HG03039 (cell line): ENCODE data around the gene EDARADD.
"Not testable (repeated sequence)": the region's sequence is repeated elsewhere in the genome, so short reads cannot be mapped to it uniquely, and the experiment has no call there.

Experiments used
- ATAC-seq: cut with Tn5 transposase; IDR thresholded peaks from one replicate; pipeline ENCODE4 v1.9.1; 2021; ENCODE audit warnings: mild to moderate bottlenecking, moderate library complexity; ENCODE audit not compliant: unreplicated experiment

EDARADD gene

DNA sequence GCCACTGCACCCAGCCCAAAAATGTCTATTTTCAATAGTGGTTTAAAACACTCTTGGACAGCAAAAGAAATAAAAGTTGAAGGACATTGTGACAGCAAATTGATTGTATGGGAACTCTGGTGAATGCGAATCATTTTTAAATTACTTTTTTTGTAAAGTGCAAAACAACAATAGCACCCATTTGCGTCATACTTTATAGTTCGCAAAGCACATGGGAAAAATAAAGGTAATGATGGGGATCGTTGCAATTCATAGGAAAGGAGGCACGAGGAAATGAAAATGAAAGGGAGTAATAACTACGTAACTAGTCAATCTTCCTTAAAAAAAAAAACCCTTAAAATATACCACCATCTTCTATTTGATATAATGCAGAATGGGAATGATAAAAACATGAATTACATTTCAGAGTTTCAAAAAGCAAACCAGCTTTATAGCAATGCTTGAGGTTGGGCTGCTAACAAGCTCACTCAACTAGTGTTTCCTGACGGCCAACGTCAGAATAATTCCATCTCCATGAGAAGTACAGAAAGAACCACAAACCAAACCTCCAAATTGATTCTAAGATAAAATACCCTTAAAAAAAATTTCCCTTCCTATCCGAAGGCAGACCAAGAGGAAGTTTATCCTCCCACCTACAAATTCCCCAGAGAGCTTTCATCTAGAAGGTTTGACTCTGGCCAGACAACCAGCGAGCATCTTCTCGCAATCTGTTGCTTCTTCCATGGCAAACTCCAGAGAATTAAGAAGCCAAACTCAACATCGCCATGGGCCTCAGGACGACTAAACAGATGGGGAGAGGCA, at the start of gene EDARADD:
EDARADD (plus strand) TSS at position 606 of the 801 bp plus-strand sequence; CDS start at position 765, 159 bp downstream.
- ATAC-seq: no peak

- no peak for ATAC-seq
Observed at GRCh38 chr1:236345728-236346127, 48.4 kb upstream of the EDARADD start.

DNA sequence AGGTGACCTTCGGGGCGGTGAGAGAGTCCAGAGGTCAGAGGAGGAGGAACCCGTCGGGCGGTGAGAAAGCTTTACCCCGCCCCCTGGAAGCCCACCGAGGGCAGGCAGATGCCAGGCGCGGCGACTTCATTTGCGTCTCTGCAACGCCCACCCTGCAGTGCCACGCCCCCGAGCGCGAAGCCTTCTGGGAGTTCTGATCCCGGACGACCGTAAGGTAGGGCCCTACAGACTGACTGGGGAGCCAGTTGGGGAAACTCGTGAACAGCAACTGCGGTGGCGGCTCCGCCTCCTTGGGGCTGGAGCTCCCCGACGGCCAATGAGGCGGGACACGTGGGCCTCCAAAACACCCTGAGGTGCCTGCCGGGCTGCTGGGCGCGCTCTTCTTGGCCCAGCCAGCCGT, 46.0 kb upstream of the EDARADD start:
- ATAC-seq: no peak

DNA sequence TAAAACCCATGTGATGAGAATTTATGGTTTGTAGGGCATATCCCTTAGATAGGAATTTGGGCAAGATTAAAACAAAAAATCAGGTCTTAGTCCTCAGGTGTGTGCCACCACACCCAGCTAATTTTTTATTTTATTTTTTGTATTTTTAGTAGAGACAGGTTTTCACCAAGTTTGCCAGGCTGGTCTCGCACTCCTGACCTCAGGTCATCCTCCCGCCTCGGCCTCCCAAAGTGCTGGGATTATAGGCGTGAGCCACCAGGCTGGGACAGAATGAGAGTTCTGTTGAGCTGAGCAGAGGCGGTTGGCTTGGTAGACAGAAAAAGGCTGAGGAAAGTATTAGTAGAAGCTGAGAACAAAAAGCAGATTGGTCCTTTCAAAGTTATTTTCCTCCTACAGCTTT, 43.8 kb upstream of the EDARADD start:
- ATAC-seq: no peak

DNA sequence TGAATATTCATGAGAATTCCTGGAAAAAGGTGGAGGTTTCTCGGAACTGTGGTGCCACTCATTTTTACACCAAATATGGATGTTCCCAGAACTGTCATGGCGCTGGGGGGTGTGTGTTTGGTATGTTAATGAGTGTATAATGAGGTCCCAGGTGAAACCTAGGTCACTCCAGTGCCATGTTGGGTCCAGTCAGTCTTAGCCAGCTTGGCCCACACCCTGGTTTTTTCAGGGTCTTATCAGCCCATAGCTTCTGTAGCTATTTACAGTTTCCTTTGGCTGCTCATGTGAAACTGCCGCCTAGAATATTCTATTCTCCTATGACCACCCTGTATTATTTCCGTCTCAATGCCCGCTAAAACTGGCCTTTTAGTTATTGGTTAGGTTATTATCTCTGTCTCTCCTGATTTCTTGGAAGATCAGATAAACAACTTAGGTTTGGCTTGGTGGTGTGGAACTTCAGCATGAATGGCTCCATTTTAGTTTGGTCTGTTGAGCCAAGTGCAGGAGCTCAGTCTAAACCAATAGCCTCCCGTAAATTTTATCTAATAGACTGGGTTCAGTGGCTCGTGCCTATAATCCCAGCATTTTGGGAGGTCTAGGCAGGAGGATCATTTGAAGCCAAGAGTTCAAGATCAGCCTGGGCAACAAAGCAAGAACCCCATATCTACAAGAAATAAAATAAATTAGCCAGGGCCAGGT, 42.1 kb upstream of the EDARADD start:
- ATAC-seq: no peak

GRCh38 chr1:236352747-236353146, 41.3 kb upstream of the EDARADD start:
- not testable (repeated sequence) for ATAC-seq

DNA sequence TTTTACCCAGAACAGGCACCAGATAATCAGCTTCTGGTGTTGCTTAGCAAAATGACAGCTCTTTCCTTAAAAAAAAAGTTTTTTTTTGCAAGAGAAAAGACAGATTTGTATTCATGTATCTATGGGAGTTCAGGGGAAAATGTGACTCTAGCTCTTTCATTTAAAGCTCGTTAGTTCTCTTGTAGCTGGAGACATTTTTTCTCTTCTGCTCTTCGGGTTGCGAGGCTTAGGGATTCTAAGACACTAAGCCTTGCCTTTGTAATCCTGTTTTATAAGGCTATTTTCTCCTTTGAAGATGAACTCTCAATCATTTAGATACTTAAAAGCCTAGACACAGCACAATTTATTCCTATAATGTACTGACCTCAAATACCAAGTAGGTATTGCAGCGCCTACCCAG, 40.3 kb upstream of the EDARADD start:
- ATAC-seq: no peak

DNA sequence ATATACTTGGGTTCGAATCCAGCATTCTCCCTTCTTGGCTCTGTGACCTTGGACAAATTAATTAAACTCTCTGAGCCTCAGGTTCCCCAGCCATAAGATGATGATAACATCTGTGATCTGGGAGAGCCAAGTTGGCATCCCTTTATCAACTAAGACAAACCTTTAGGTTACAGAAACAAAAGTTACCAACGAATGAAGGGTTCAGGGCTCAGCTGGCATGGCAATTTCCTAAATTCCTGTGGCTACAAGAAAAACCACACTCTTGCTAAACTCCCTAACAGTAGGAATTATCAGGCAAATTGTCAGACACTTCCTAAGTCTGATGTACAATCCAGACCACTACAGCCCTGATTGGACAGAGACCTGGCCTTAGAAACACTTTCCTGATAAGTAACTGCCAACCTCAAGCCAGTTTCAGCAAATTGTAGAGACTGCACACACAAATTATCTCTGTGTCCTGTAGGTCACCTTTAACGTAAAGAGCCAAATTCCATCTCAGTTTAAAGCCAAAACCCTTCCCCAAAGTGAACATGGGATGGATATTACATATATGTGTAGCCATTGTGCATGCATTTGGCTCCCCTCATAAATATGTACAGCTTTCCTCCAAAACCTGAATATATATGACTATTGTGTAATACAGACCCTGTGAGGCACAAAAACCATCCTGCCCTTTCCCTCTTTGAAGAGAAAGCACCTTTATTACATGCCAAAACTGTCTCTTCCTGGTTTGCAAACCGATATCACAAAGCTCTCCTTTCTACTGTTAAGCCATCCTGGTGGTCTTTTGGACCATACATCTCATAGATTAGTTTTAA, 39.5 kb upstream of the EDARADD start:
- ATAC-seq: no peak

DNA sequence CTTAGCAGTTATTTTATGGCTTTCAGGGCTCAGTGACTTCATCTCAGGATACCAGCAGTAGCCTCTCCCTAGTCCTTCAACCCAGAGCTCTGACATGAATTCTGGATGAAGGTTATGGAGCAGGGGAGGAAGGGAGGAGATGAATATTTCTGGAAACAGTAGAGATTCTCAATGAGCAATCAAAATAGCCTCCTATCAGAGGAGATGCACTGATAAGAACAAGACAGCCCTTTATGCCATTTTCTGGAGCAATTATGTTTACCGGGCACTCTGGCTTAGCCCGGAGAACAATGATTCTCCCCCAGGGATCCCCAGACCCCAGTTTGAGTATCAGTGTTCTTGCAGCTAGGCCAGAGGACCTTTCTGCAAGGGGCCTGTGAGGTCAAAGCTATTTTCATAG, 37.9 kb upstream of the EDARADD start:
- no peak for ATAC-seq

DNA sequence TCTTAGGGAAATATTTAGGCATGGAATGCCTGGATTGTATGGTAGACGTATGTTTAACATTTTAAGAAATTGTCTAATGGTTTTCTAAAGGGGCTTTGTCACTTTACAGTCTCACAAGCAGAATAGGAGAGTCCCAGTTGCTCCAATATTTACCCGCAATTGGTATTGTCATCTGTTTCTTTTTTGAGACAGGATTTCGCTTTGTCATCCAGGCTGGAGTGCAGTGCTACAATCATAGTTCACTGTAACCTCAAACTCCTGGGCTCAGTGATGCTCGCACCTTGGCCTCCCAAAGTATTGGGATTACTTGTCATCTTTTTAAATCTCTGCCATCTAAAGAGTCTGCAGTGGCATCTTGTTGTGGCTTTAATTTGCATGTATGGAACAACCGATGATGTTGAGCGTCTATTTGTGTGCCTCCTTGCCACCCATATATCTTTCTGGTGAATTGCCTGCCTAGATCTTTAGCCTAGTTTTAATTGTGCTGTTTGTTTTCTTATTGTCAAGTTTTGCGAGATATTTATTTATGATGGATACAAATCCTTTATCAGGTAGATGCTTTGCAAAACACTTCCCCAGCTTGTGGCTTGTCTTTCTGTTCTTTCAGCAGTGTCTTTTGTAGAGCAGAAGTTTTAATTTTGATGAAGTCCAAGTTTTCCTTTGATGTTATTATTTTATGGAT, 32.0 kb upstream of the EDARADD start:
- no peak for ATAC-seq

DNA sequence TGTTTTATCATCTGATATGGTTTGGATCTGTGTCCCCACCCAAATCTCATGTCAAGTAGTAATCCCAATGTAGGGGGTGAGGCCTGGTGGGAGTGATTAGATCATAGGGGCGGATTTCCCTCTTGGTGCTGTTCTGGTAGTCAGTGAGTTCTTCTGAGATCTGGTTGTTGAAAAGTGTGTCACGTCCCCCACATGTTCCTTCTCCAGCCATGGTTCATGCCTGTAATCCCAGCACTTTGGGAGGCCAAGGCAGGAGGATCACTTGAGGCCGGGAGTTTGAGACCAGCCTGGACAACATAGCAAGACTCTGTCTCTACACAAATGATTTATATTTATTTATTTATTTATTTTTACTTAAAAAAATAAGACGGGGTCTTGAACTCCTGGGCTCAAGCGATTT, 30.8 kb upstream of the EDARADD start:
- ATAC-seq: no peak

DNA sequence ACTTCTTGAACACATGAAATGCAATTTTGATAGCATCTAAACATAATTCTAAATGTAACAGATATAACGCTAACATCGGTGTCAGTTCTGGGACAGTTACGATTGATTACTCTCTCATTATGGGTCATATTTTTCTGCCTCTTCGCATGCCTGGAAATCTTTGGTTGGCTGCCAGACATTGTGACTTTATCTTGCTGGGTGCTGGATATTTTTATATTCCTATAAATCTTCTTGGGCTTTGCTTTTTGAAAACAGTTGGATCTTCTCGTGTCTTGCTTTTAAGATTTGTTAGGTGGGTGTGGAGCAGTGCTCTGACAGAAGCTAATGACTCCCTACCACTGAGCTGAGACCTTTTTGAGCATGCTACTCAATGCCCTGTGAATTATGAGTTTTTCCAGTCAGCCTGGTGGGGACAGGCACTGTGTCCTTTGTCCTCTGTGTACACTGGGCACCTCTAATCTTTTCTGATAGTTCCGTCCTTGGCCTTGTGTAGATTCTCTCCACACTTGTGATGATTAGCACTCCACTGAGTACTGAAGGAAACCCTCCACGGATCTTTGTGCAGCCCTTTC, 28.0 kb upstream of the EDARADD start:
- ATAC-seq: no peak

DNA sequence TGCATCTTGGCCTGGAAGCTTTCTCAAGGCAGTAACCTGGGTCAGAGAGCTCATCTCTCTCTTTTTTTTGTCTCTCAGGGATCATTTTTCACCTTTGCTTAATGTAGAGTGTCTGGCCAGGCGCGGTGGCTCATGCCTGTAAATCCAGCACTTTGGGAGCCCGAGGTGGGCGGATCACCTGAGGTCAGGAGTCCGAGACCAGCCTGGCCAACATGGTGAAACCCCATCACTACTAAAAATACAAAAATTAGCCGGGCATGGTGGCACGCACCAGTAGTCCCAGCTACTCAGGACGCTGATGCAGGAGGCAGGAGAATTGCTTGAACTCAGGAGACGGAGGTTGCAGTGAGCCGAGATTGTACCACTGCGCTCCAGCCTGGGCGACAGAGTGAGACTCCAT, 27.4 kb upstream of the EDARADD start:
- not testable (repeated sequence) for ATAC-seq

- ATAC-seq: no peak
Observed at GRCh38 chr1:236370420-236370819, 23.7 kb upstream of the EDARADD start.

DNA sequence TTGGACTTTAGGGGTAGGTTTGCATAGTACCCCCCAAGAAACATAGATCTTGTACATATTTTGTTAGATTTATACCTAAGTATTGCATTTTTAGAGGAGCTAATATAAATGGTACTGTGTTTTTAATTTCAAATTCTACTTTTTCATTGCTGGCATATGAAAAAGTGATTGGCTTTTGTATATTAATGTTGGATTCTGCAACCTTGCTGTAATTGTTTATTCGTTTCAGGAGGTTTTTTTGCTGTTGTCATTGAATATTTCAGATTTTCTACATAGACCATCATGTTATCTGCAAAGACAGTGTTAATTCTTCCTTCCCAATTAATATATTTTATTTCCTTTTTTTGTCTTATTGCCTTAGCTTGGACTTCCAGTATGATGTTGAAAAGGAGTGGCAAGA, 23.0 kb upstream of the EDARADD start:
- ATAC-seq: no peak

DNA sequence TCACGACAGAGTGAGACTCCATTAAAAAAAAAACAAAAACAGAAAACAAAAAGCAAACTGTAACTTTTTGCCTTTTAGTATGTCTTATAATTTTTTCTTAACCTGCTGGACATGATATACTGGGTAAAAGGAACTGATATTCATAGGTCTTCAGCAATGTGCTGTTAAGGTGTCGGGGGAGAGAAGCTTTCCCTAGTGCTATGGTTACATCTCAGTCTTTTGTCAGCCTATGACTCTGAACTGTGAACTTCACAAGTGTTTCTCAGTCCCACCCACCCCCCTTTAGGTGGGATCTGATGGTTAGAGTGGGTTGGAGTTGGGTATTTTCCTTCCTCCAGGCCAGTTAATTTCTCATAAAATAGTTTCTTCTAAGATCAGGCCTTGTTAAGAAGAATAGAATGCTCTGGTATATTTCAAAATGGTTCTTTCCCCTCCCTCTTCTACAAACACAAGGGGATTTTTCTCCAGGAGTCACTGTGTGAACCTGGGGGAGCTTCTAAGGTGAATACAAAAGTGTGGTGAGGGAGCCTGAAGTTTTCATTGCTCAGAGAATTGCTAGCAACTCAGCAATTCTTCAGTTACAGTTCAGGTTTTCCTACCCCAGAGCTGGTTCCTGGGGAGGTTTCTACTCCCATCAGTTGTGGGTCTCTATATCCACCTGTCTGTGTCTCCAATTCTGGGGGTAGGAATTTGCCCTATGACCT, 16.1 kb upstream of the EDARADD start:
- no peak for ATAC-seq

GRCh38 chr1:236381565-236382158, 12.4 kb upstream of the EDARADD start:
- no peak for ATAC-seq

GRCh38 chr1:236388332-236388731, 5.8 kb upstream of the EDARADD start:
- no peak for ATAC-seq

- no peak for ATAC-seq
Observed at GRCh38 chr1:236389253-236389652, 4.8 kb upstream of the EDARADD start.

- ATAC-seq: no peak
Observed at GRCh38 chr1:236391008-236391407, 3.1 kb upstream of the EDARADD start.
